ENCODE measurements around the gene GREM1.

Gene GREM1

GRCh38 chr15:32717426-32718226 lies at the start of gene GREM1:
TSS of gene GREM1 (plus strand) at chr15:32718004. CDS start at chr15:32730691, 12,687 bp downstream.
- no peak for FAIRE-seq
- DNase-seq (ENCODE audit: low spot score): no peak

GRCh38 chr15:32668942-32669341 lies 48.9 kb upstream of the GREM1 start:
- FAIRE-seq (no peak), DNase-seq (ENCODE audit: low spot score) (no peak)

GRCh38 chr15:32669896-32670611 lies 47.8 kb upstream of the GREM1 start:
- FAIRE-seq: no peak

GRCh38 chr15:32670623-32671022 lies 47.2 kb upstream of the GREM1 start:
- DNase-seq (ENCODE audit: low spot score) (no peak), FAIRE-seq (no peak)

More at GRCh38 chr15:32669896-32670611, 47.8 kb upstream of the GREM1 start:
- DNase-seq (ENCODE audit: low spot score): no peak

- FAIRE-seq: no peak
Measured at GRCh38 chr15:32671339-32672325, 46.2 kb upstream of the GREM1 start.

GRCh38 chr15:32674681-32675080 lies 43.1 kb upstream of the GREM1 start:
- no peak for FAIRE-seq

More at GRCh38 chr15:32671339-32672325, 46.2 kb upstream of the GREM1 start:
- DNase-seq (ENCODE audit: low spot score): no peak

GRCh38 chr15:32675466-32675865 lies 42.3 kb upstream of the GREM1 start:
- DNase-seq (ENCODE audit: low spot score): no peak

More at GRCh38 chr15:32674681-32675080, 43.1 kb upstream of the GREM1 start:
- no peak for DNase-seq (ENCODE audit: low spot score)

GRCh38 chr15:32676169-32676568 lies 41.6 kb upstream of the GREM1 start:
- DNase-seq (ENCODE audit: low spot score) (no peak), FAIRE-seq (no peak)

More at GRCh38 chr15:32675466-32675865, 42.3 kb upstream of the GREM1 start:
- no peak for FAIRE-seq

- DNase-seq (ENCODE audit: low spot score): peak; percentile 66
- FAIRE-seq: peak; percentile 75
Measured at GRCh38 chr15:32677238-32677750, 40.5 kb upstream of the GREM1 start.

- DNase-seq (ENCODE audit: low spot score) (no peak), FAIRE-seq (no peak)
Measured at GRCh38 chr15:32679298-32679690, 38.5 kb upstream of the GREM1 start.

GRCh38 chr15:32682569-32682968 lies 35.2 kb upstream of the GREM1 start:
- FAIRE-seq (peak; percentile 69), DNase-seq (ENCODE audit: low spot score) (peak; percentile 84)

- FAIRE-seq (no peak), DNase-seq (ENCODE audit: low spot score) (no peak)
Measured at GRCh38 chr15:32682977-32683630, 34.7 kb upstream of the GREM1 start.

GRCh38 chr15:32683906-32684584 lies 33.8 kb upstream of the GREM1 start:
- FAIRE-seq: peak; percentile 98
- DNase-seq (ENCODE audit: low spot score): peak; percentile 95

- FAIRE-seq: no peak
- peak; percentile 38 for DNase-seq (ENCODE audit: low spot score)
Measured at GRCh38 chr15:32685576-32685975, 32.2 kb upstream of the GREM1 start.

GRCh38 chr15:32687556-32687955 lies 30.2 kb upstream of the GREM1 start:
- DNase-seq (ENCODE audit: low spot score): peak; percentile 82
- no peak for FAIRE-seq

- DNase-seq (ENCODE audit: low spot score) (peak; percentile 98), FAIRE-seq (peak; percentile 95)
Measured at GRCh38 chr15:32688151-32688639, 29.6 kb upstream of the GREM1 start.

GRCh38 chr15:32690941-32691688 lies 26.7 kb upstream of the GREM1 start:
- FAIRE-seq: no peak
- no peak for DNase-seq (ENCODE audit: low spot score)

GRCh38 chr15:32691689-32692038 lies 26.1 kb upstream of the GREM1 start:
- no peak for FAIRE-seq
- DNase-seq (ENCODE audit: low spot score): no peak

- FAIRE-seq (no peak), DNase-seq (ENCODE audit: low spot score) (no peak)
Measured at GRCh38 chr15:32692286-32692685, 25.5 kb upstream of the GREM1 start.
